Measurements from ENCODE around the gene LLPH.
A peak's percentile ranks its signal among the peaks of the same experiment; 100 is the strongest.
"Not testable (repeated sequence)": the region's sequence is repeated elsewhere in the genome, so short reads cannot be mapped to it uniquely, and the experiment has no call there.

The LLPH gene

DNA sequence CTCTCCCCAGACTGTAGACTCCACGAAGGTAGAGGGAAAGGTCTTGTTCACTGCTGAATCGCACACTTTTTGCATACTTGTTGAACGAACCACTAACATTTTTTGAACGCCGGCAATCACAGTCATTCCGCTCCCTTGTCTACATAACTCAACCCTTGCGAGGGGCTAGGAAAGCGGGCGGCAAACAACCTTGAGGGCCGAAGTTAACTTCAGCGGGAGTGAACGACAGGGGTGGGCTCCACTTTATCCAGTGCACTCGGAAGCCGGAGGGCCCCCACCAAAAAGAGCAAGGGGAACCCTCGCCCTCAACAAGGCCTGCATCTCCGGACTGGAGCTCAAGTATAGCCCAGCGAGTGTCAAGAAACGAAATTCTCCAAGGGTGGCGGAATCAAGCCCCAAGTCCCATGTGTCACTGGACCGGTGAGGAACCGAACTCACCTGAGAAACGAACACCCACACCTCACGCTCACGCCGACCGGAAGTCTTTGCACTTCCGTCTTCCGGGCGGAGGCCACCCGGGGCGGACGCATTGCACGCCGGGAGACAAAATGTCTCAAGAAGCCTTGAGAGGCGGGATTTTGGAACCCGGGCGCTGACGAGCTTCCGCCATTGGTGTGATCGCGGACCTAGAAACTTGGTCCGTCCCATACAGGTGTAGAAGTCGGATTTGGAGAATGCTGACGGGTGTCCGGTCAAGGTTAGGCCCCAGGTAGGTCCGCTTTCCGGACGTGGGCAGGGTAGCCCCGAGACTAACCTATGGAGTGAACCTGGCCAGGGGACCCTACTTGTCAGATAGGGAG, at the start of gene LLPH:
LLPH (minus strand) TSS at position 484 of the 800 bp plus-strand sequence. CDS start 1,644 bp downstream, outside the sequence.
- Histone ChIP-seq H3K4me1 (ENCODE audit: control insufficient read depth, insufficient read depth, low read length) (0 out of 2 replicates have a peak, but pooled peaks cover 2% of the 10 kb centered on the region), H3K36me3 (ENCODE audit: control insufficient read depth, insufficient read depth, low read length) (peaks cover 6% of the 10 kb centered on the region; the same call in 1 of the 2 replicates), H3K9me3 (ENCODE audit: control insufficient read depth, insufficient read depth, low read length) (no peaks in the 10 kb centered on the region), H3K27ac (ENCODE audit: low read length) (no peak within 1 kb of the TSS), H3K27me3 (ENCODE audit: control insufficient read depth, insufficient read depth, low read length) (no peaks in the 10 kb centered on the region), H3K4me3 (ENCODE audit: low read length) (peak within 1 kb of the TSS; percentile 68)
- DNase-seq (ENCODE audit: low read depth, low spot score) = peak; percentile 84
- WGBS (ENCODE audit: insufficient coverage, insufficient read length) = no CpG with 5 or more reads among the region's 49 CpGs

DNA sequence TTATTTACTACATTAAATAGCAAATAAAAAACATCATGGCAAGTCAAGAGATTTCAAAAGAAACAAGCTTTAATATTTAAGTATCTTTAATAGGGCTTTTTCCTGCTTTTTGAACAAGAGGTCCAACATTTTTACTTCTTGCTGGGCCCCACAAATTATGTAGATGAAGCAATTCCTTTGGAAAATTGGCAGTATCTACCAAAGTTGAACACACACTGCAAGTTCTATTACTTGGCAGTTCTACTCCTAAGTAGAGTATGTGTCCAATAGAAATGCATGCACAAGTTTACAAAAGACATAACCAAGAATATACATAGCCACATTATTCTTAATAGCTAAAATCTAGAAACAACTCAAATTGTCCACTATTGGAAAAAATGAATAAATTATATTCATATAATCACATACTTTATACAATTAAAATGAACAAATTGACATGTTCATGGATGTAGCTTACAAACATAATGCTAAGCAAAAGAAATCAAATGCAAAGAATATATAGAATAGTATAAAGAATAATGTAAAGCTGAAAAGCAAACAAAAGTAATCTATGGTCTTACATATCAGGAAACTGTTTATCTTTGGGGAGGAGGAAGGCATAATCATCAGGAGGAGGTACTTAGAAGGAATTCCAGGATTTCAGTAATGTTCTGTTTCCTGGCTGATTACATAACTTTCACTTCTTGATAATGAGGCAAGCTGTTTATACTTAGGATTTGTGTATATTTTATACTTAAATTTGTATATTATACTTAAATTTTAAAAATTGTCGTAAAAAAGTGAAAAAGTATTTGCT, 45.8 kb upstream of the LLPH start:
- Histone ChIP-seq H3K27ac (ENCODE audit: low read length) (no peak overlapping the region), H3K27me3 (ENCODE audit: control insufficient read depth, insufficient read depth, low read length) (no peaks in the 10 kb centered on the region), H3K36me3 (ENCODE audit: control insufficient read depth, insufficient read depth, low read length) (no peaks in the 10 kb centered on the region), H3K4me3 (ENCODE audit: low read length) (no peak overlapping the region), H3K4me1 (ENCODE audit: control insufficient read depth, insufficient read depth, low read length) (no peaks in the 10 kb centered on the region), H3K9me3 (ENCODE audit: control insufficient read depth, insufficient read depth, low read length) (no peaks in the 10 kb centered on the region)
- WGBS (ENCODE audit: insufficient coverage, insufficient read length) = no CpG with 5 or more reads among the region's 1 CpG
- no peak for DNase-seq (ENCODE audit: low read depth, low spot score)

DNA sequence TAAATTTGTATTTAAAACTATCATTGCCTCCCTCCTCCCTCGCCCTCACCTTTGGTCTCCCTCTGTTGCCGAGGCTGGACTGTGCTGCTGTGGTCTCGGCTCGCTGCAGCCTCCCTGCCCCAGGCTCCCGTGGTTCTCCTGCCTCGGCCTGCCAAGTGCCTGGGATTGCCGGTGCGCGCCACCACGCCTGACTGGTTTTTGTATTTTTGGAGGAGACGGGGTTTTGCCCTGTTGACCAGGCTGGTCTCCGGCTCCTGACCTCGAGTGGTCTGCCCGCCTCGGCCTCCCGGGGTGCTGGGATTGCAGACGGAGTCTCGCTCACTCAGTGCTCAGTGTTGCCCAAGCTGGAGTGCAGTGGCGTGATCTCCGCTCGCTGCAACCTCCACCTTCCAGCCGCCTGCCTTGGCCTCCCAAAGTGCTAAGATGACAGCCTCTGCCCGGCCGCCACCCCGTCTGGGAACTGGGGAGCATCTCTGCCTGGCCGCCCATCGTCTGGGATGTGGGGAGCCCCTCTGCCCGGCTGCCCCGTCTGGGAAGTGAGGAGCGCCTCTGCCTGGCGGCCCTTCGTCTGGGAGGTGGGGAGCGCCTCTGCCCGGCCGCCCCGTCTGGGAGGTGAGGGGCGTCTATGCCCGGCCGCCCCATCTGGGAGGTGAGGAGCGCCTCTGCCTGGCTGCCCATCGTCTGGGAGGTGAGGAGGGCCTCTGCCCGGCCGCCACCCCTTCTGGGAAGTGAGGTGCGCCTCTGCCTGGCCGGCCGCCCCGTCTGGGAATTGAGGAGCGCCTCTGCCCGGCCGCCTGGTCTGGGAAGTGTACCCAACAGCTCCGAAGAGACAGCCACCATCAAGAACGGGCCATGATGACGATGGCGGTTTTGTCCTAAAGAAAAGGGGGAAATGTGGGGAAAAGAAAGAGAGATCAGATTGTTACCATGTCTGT, 44.1 kb upstream of the LLPH start:
- whole genome bisulfite sequencing (ENCODE audit: insufficient coverage, insufficient read length) = no CpG with 5 or more reads among the region's 54 CpGs
- H3K27me3 ChIP-seq (ENCODE audit: control insufficient read depth, insufficient read depth, low read length); H3K9me3 ChIP-seq (ENCODE audit: control insufficient read depth, insufficient read depth, low read length); H3K27ac ChIP-seq (ENCODE audit: low read length); H3K4me3 ChIP-seq (ENCODE audit: low read length); H3K4me1 ChIP-seq (ENCODE audit: control insufficient read depth, insufficient read depth, low read length); DNase-seq (ENCODE audit: low read depth, low spot score); H3K36me3 ChIP-seq (ENCODE audit: control insufficient read depth, insufficient read depth, low read length): not testable (repeated sequence)

DNA sequence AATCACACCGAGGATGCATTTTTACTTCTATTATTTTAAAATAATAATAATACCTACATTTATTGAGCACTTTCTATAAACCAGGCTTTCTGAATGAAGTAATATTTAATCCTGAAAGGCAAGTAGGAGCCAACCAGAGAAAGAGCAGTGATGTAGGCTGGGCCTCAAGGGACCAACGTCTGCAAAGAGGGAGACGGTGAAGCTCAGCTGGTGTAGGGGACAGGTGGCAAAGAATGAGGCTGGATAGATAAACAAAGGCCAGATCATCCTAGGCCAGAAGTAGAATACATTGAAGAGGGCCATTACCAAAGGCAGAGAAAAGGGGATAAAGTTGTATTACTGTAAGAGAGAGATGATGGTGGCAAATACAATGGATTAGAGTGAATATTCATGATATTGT, 40.1 kb upstream of the LLPH start:
- Histone ChIP-seq H3K27me3 (ENCODE audit: control insufficient read depth, insufficient read depth, low read length) (no peaks in the 10 kb centered on the region), H3K9me3 (ENCODE audit: control insufficient read depth, insufficient read depth, low read length) (no peaks in the 10 kb centered on the region), H3K36me3 (ENCODE audit: control insufficient read depth, insufficient read depth, low read length) (no peaks in the 10 kb centered on the region), H3K27ac (ENCODE audit: low read length) (no peak overlapping the region), H3K4me1 (ENCODE audit: control insufficient read depth, insufficient read depth, low read length) (no peaks in the 10 kb centered on the region), H3K4me3 (ENCODE audit: low read length) (no peak overlapping the region)
- 100% methylated on average over 1 of the region's 3 CpGs for WGBS (ENCODE audit: insufficient coverage, insufficient read length)
- DNase-seq (ENCODE audit: low read depth, low spot score) = no peak

DNA sequence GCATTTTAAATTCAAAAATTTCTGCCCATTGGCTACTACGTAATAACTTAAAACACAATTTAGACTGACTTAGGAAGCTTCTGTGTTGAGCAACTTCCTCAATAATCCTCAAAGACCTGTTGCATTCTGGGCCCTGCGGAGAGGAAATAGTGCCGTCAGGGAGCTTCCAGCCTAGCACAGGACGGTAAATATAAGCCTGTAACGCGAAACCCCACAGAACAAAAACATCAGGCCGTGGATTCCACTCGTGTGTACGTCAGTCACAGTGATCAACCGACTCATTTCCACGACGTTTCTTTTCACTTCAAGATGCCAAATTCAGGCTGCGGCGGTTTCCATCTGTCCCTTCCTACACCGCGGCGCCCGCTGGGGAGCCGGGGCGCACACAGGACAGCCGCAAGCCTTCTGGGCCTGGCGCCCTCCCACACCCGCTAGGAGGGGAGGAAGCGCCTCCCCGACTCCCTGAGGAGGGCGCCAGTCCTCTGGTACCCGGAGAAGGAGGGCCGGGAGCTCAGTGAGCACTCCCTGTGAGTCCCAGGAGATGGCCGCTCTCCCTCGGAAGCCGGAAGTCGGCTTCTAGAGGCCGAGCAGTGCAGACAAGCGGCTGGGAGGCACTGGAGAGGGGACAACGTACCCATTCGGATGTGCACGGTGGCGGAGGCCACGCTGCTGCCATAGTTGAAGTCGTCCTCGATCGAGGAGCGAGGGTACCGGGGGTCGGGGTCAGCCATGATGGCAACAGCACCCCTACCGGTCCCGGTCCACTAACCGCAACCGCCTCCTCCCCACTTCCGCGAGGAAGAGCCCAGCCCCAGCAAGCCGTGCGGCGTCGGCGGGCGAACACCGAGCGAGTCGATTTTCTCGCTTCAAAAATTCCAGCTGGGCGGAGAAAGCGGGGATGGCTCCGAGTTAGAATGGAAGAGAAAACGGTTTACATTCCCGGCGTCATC, 38.9 kb upstream of the LLPH start, which contains the start of gene TMBIM4:
TMBIM4 (minus strand) TSS at position 776 of the 950 bp plus-strand sequence; CDS start at position 731, 45 bp downstream.
- Histone ChIP-seq H3K9me3 (ENCODE audit: control insufficient read depth, insufficient read depth, low read length) (no peaks in the 10 kb centered on the region), H3K4me3 (ENCODE audit: low read length) (peak within 1 kb of the TSS; percentile 94; the same call in 1 of the 2 replicates)
- no CpG with 5 or more reads among the region's 67 CpGs for WGBS (ENCODE audit: insufficient coverage, insufficient read length)

DNA sequence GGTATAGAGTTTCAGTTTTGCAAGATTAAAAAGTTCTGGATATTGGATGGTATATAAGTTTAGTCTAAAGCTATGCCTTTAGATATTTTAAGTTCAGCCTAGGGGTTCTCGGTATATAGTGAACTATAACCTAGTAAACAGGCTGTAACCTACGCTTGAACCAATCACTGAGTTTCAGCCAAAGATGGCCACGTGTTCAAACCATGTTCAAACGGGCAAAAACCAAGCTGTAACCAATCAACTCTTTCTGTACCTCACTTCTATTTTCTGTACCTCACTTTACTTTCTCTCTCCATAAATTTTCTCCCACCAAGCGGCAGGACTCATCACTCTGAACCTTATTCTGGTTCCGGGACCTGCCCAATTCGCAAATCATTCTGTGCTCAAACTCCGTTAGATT, 37.9 kb upstream of the LLPH start:
- no peaks in the 10 kb centered on the region for H3K4me1 ChIP-seq (ENCODE audit: control insufficient read depth, insufficient read depth, low read length)

More for the DNA sequence above, 38.9 kb upstream of the LLPH start, which contains the start of gene TMBIM4:
- Histone ChIP-seq H3K36me3 (ENCODE audit: control insufficient read depth, insufficient read depth, low read length) (no peaks in the 10 kb centered on the region), H3K27me3 (ENCODE audit: control insufficient read depth, insufficient read depth, low read length) (no peaks in the 10 kb centered on the region), H3K27ac (ENCODE audit: low read length) (no peak within 1 kb of the TSS), H3K4me1 (ENCODE audit: control insufficient read depth, insufficient read depth, low read length) (no peaks in the 10 kb centered on the region)
- peak; percentile 67 for DNase-seq (ENCODE audit: low read depth, low spot score)

DNA sequence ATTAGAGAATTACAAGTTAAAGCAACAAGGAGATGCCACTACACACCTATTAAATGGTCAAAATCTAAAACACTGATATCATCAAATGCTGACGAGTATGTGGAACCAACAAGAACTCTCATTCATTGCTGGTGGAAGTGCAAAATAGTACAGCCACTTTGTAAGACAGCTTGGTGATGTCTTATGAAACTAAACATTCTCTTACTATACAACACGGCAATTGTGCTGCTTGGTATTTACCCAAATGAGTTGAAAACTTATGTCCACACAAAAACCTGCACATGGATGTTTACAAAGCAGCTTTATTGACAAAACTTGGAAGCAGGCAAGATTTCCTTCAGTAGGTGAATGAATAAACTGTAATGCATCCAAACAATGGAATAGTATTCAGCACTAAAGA, 36.0 kb upstream of the LLPH start:
- WGBS (ENCODE audit: insufficient coverage, insufficient read length) = no CpG with 5 or more reads among the region's 2 CpGs
- Histone ChIP-seq H3K4me3 (ENCODE audit: low read length) (no peak overlapping the region), H3K36me3 (ENCODE audit: control insufficient read depth, insufficient read depth, low read length) (no peaks in the 10 kb centered on the region), H3K27me3 (ENCODE audit: control insufficient read depth, insufficient read depth, low read length) (no peaks in the 10 kb centered on the region), H3K9me3 (ENCODE audit: control insufficient read depth, insufficient read depth, low read length) (no peaks in the 10 kb centered on the region), H3K27ac (ENCODE audit: low read length) (no peak overlapping the region), H3K4me1 (ENCODE audit: control insufficient read depth, insufficient read depth, low read length) (no peaks in the 10 kb centered on the region)
- no peak for DNase-seq (ENCODE audit: low read depth, low spot score)

More for the DNA sequence above, 37.9 kb upstream of the LLPH start:
- DNase-seq (ENCODE audit: low read depth, low spot score) = no peak
- no peaks in the 10 kb centered on the region for H3K9me3 ChIP-seq (ENCODE audit: control insufficient read depth, insufficient read depth, low read length)
- no peaks in the 10 kb centered on the region for H3K27me3 ChIP-seq (ENCODE audit: control insufficient read depth, insufficient read depth, low read length)
- WGBS (ENCODE audit: insufficient coverage, insufficient read length) = no CpG with 5 or more reads among the region's 8 CpGs
- H3K4me3 ChIP-seq (ENCODE audit: low read length) = no peak overlapping the region
- no peaks in the 10 kb centered on the region for H3K36me3 ChIP-seq (ENCODE audit: control insufficient read depth, insufficient read depth, low read length)
- H3K27ac ChIP-seq (ENCODE audit: low read length) = no peak overlapping the region

DNA sequence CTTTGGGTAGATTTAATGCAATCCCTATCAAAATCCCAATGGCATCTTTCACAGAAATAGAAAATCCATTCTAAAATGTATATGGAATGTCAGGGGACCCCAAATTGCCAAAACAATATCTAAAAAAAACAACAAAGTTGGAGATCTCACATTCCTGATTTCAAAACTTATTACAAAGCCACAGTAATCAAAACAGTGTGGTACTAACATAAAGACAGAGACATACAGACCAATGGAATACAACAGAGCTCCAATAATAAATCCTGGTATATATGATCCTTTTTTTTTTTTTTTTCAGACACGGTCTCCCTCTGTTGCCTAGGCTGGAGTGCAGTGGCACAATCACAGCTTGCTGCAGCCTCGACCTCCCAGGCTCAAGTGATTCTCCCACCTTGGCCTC, 34.6 kb upstream of the LLPH start:
- no peaks in the 10 kb centered on the region for H3K9me3 ChIP-seq (ENCODE audit: control insufficient read depth, insufficient read depth, low read length)
- H3K36me3 ChIP-seq (ENCODE audit: control insufficient read depth, insufficient read depth, low read length) = no peaks in the 10 kb centered on the region
- no peaks in the 10 kb centered on the region for H3K4me1 ChIP-seq (ENCODE audit: control insufficient read depth, insufficient read depth, low read length)
- DNase-seq (ENCODE audit: low read depth, low spot score) = no peak
- WGBS (ENCODE audit: insufficient coverage, insufficient read length) = no CpG with 5 or more reads among the region's 2 CpGs
- no peaks in the 10 kb centered on the region for H3K27me3 ChIP-seq (ENCODE audit: control insufficient read depth, insufficient read depth, low read length)
- no peak overlapping the region for H3K27ac ChIP-seq (ENCODE audit: low read length)
- no peak overlapping the region for H3K4me3 ChIP-seq (ENCODE audit: low read length)

DNA sequence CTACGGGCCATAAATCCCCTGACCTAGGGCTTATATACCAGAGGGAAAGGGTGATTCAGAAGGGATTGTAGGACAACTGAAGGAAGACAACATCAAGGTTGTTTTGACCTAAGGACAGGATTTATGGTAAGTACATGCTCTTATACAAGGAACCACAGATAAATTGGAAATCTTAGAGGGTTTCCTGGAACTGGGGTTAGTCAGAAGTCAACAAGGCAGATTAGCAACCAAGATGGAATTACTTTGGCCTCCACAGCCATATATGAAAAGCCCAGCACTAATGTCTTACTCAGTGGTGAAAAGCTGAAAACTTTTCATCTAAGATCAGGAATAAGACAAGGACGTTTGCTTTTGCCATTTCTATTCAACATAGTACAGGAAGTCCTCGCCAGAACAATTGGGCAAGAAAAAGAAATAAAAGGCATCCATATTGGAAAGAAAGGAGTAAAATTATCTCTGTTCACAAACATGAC, 33.8 kb upstream of the LLPH start:
- no peaks in the 10 kb centered on the region for H3K27me3 ChIP-seq (ENCODE audit: control insufficient read depth, insufficient read depth, low read length)
- H3K36me3 ChIP-seq (ENCODE audit: control insufficient read depth, insufficient read depth, low read length) = no peaks in the 10 kb centered on the region
- WGBS (ENCODE audit: insufficient coverage, insufficient read length) = no CpG with 5 or more reads among the region's 3 CpGs
- DNase-seq (ENCODE audit: low read depth, low spot score) = no peak
- H3K27ac ChIP-seq (ENCODE audit: low read length) = no peak overlapping the region
- H3K9me3 ChIP-seq (ENCODE audit: control insufficient read depth, insufficient read depth, low read length) = no peaks in the 10 kb centered on the region
- H3K4me1 ChIP-seq (ENCODE audit: control insufficient read depth, insufficient read depth, low read length) = no peaks in the 10 kb centered on the region
- H3K4me3 ChIP-seq (ENCODE audit: low read length) = no peak overlapping the region

Data from iPS DF 6.9 (cell line).